Activated CD8-positive, alpha-beta T cell treated with anti-CD3 and anti-CD28 coated beads, Interleukin-2, amount 10 ng/mL, durations not matched to agents 7 days and 5 days (primary cell): ENCODE measurements around the gene CEP57L1. TPM values are rescaled to one million over a fixed set of nuclear protein-coding genes. Genes with fewer than 3 reads are reported as not detected.
"Not testable (repeated sequence)": the region's sequence is repeated elsewhere in the genome, so short reads cannot be mapped to it uniquely, and the experiment has no call there.

ENCODE experiments used
- ATAC-seq: fragments of 150-1000 bp; cut with Tn5 transposase; one replicate; pipeline ENCODE4 v1.10.0; 2021; ENCODE audit warnings: moderate library complexity
- CTCF ChIA-PET: fragments of 350-600 bp; sonication (Branson Sonifier 250); formaldehyde crosslinking; loops from one replicate; lab custom pipeline; 2021; ENCODE audit warnings: antibody characterized with exemption; lab: Charles Lee
- POLR2A ChIA-PET: fragments of 350-600 bp; sonication (Branson Sonifier 250); formaldehyde crosslinking; loops from one replicate; lab custom pipeline; 2021; ENCODE audit warnings: antibody characterized with exemption; lab: Charles Lee
- DNase-seq: peaks from one replicate; pipeline ENCODE4 v3.0.0-alpha.2; 2020
- H3K27ac Mint-ChIP-seq: one replicate; pipeline ENCODE4 v1.8.0; 2021; ENCODE audit warnings: mild to moderate bottlenecking, mixed read lengths
- H3K27me3 Mint-ChIP-seq: one replicate; pipeline ENCODE4 v1.8.0; 2021; ENCODE audit warnings: low read depth, mixed read lengths
- H3K36me3 Mint-ChIP-seq: one replicate; pipeline ENCODE4 v1.8.0; 2021; ENCODE audit warnings: low read depth, mixed read lengths
- H3K4me1 Mint-ChIP-seq: one replicate; pipeline ENCODE4 v1.8.0; 2021; ENCODE audit warnings: low read depth, mixed read lengths
- H3K4me3 Mint-ChIP-seq: one replicate; pipeline ENCODE4 v1.8.0; 2021; ENCODE audit warnings: mild to moderate bottlenecking, mixed read lengths
- H3K9me3 Mint-ChIP-seq: one replicate; pipeline ENCODE4 v1.8.0; 2022; ENCODE audit warnings: mixed read lengths; ENCODE audit not compliant: insufficient read depth
- total RNA-seq, 2 experiments: library from RNA; stranded (reverse); gene quantifications; one replicate each; pipeline ENCODE4 v1.2.3, GENCODE V29; 2021

CEP57L1 gene
- total RNA-seq, 2 experiments from 2014 or later: 25.2 to 25.3 TPM

- H3K27me3 Mint-ChIP-seq: no peaks in the 10 kb centered on the region
- ATAC-seq: no peak
- peak overlapping the region; percentile 86 for H3K4me3 Mint-ChIP-seq
- no peaks in the 10 kb centered on the region for H3K9me3 Mint-ChIP-seq
- POLR2A ChIA-PET: no interaction called here
- H3K4me1 Mint-ChIP-seq: peaks cover 35% of the 10 kb centered on the region
- no peak for DNase-seq
- H3K36me3 Mint-ChIP-seq: peaks cover 7% of the 10 kb centered on the region
- CTCF ChIA-PET: interaction anchor here (1.0 to 4.4 kb wide), 3 partner anchors 18 to 292 kb away, joined by 3 to 30 read pairs (median 5); no protein-coding TSS in a partner anchor
- no peak overlapping the region for H3K27ac Mint-ChIP-seq
Measured at GRCh38 chr6:109092074-109092473, 3.2 kb upstream of the CEP57L1 start.

- DNase-seq (peak; percentile 28), ATAC-seq (no peak)
- no peaks in the 10 kb centered on the region for H3K9me3 Mint-ChIP-seq
- H3K27ac Mint-ChIP-seq: peak overlapping the region; percentile 81
- H3K27me3 Mint-ChIP-seq: no peaks in the 10 kb centered on the region
- peaks cover 45% of the 10 kb centered on the region for H3K4me1 Mint-ChIP-seq
- ChIA-PET CTCF (interaction anchor here (0.8 to 4.4 kb wide), 11 partner anchors 9 to 946 kb away, joined by 3 to 30 read pairs (median 3); partner anchors contain the start of gene CD164), POLR2A (interaction anchor here (0.6 to 2.9 kb wide), 15 partner anchors 10 to 649 kb away, joined by 3 to 23 read pairs (median 5); partner anchors contain the start of genes ARMC2 and CD164)
- H3K4me3 Mint-ChIP-seq: peak overlapping the region; percentile 86
- H3K36me3 Mint-ChIP-seq: peaks cover 13% of the 10 kb centered on the region
Measured at GRCh38 chr6:109093732-109094415, 1.4 kb upstream of the CEP57L1 start.

GRCh38 chr6:109094416-109095035 lies 781 bp upstream of the CEP57L1 start, which contains the start of gene SESN1:
Gene SESN1, minus strand, starts transcription at chr6:109094846. Its CDS starts 773 bp downstream, at chr6:109094073.
- CTCF ChIA-PET: interaction anchor here (0.8 to 4.4 kb wide), 9 partner anchors 10 to 946 kb away, joined by 3 to 30 read pairs (median 3); partner anchors contain the start of gene CD164
- Mint-ChIP-seq H3K4me1 (peaks cover 50% of the 10 kb centered on the region), H3K27me3 (no peaks in the 10 kb centered on the region), H3K9me3 (no peaks in the 10 kb centered on the region), H3K36me3 (peaks cover 17% of the 10 kb centered on the region), H3K4me3 (peak within 1 kb of the TSS; percentile 86), H3K27ac (peak within 1 kb of the TSS; percentile 99)
- POLR2A ChIA-PET: interaction anchor here (0.6 to 2.9 kb wide), 20 partner anchors 11 to 649 kb away, joined by 3 to 23 read pairs (median 4); partner anchors contain the start of genes ARMC2 and CD164
- ATAC-seq (peak; percentile 83), DNase-seq (peak; percentile 92)

- ATAC-seq (no peak), DNase-seq (no peak)
- Mint-ChIP-seq H3K27me3 (no peaks in the 10 kb centered on the region), H3K4me3 (peak overlapping the region; percentile 86), H3K36me3 (peaks cover 19% of the 10 kb centered on the region), H3K4me1 (peaks cover 47% of the 10 kb centered on the region), H3K27ac (peak overlapping the region; percentile 99), H3K9me3 (no peaks in the 10 kb centered on the region)
- CTCF ChIA-PET: interaction anchor here (2.9 to 4.4 kb wide), 2 partner anchors 22 to 287 kb away, joined by 15 to 30 read pairs; partner anchors contain the start of gene CD164
- POLR2A ChIA-PET: interaction anchor here (0.8 to 2.9 kb wide), 8 partner anchors 12 to 346 kb away, joined by 3 to 23 read pairs (median 4); partner anchors contain the start of gene CD164
Measured at GRCh38 chr6:109095835-109096084, 453 bp downstream of the CEP57L1 start.

GRCh38 chr6:109096208-109096607 lies 901 bp downstream of the CEP57L1 start:
- POLR2A ChIA-PET: interaction anchor here (0.8 to 2.9 kb wide), 3 partner anchors 143 to 286 kb away, joined by 3 to 23 read pairs (median 10); partner anchors contain the start of gene CD164
- H3K36me3 Mint-ChIP-seq: peaks cover 22% of the 10 kb centered on the region
- H3K9me3 Mint-ChIP-seq: no peaks in the 10 kb centered on the region
- ATAC-seq (no peak), DNase-seq (no peak)
- no peaks in the 10 kb centered on the region for H3K27me3 Mint-ChIP-seq
- H3K4me1 Mint-ChIP-seq: peaks cover 46% of the 10 kb centered on the region
- peak overlapping the region; percentile 86 for H3K4me3 Mint-ChIP-seq
- CTCF ChIA-PET: interaction anchor here (0.6 to 4.4 kb wide), 3 partner anchors 22 to 287 kb away, joined by 3 to 30 read pairs (median 15); partner anchors contain the start of gene CD164
- peak overlapping the region; percentile 27 for H3K27ac Mint-ChIP-seq

- DNase-seq (no peak), ATAC-seq (no peak)
- Mint-ChIP-seq H3K27ac (no peak overlapping the region), H3K9me3 (no peaks in the 10 kb centered on the region), H3K36me3 (peaks cover 27% of the 10 kb centered on the region), H3K27me3 (no peaks in the 10 kb centered on the region), H3K4me3 (no peak overlapping the region), H3K4me1 (peaks cover 33% of the 10 kb centered on the region)
- ChIA-PET CTCF (interaction anchor here (1.2 kb wide), 1 partner anchor 286 kb away, joined by 3 read pairs; no protein-coding TSS in a partner anchor), POLR2A (no interaction called here)
Measured at GRCh38 chr6:109097661-109098060, 2.4 kb downstream of the CEP57L1 start.

GRCh38 chr6:109102762-109103161 lies 7.5 kb downstream of the CEP57L1 start:
- Mint-ChIP-seq H3K27me3 (no peaks in the 10 kb centered on the region), H3K27ac (no peak overlapping the region), H3K36me3 (peaks cover 21% of the 10 kb centered on the region), H3K9me3 (no peaks in the 10 kb centered on the region), H3K4me3 (no peak overlapping the region), H3K4me1 (peaks cover 8% of the 10 kb centered on the region)
- no peak for DNase-seq
- POLR2A ChIA-PET: no interaction called here
- CTCF ChIA-PET: no interaction called here
- no peak for ATAC-seq

GRCh38 chr6:109103942-109104341 lies 8.6 kb downstream of the CEP57L1 start:
- ATAC-seq: no peak
- Mint-ChIP-seq H3K4me3 (no peak overlapping the region), H3K36me3 (peaks cover 20% of the 10 kb centered on the region), H3K4me1 (peaks cover 4% of the 10 kb centered on the region), H3K27me3 (no peaks in the 10 kb centered on the region), H3K9me3 (no peaks in the 10 kb centered on the region), H3K27ac (no peak overlapping the region)
- DNase-seq: no peak
- ChIA-PET CTCF (no interaction called here), POLR2A (no interaction called here)

- H3K4me3 Mint-ChIP-seq: no peak overlapping the region
- CTCF ChIA-PET: no interaction called here
- no peak for ATAC-seq
- no peaks in the 10 kb centered on the region for H3K9me3 Mint-ChIP-seq
- H3K27me3 Mint-ChIP-seq: no peaks in the 10 kb centered on the region
- POLR2A ChIA-PET: no interaction called here
- H3K27ac Mint-ChIP-seq: no peak overlapping the region
- DNase-seq: no peak
- peaks cover 16% of the 10 kb centered on the region for H3K36me3 Mint-ChIP-seq
- no peaks in the 10 kb centered on the region for H3K4me1 Mint-ChIP-seq
Measured at GRCh38 chr6:109104512-109104911, 9.2 kb downstream of the CEP57L1 start.

- Mint-ChIP-seq H3K4me3 (no peak overlapping the region), H3K27ac (no peak overlapping the region), H3K4me1 (peaks cover 2% of the 10 kb centered on the region), H3K27me3 (no peaks in the 10 kb centered on the region), H3K9me3 (no peaks in the 10 kb centered on the region), H3K36me3 (peaks cover 22% of the 10 kb centered on the region)
- ChIA-PET CTCF (interaction anchor here (1.4 kb wide), 1 partner anchor 278 kb away, joined by 6 read pairs; no protein-coding TSS in a partner anchor), POLR2A (no interaction called here)
- no peak for ATAC-seq
- no peak for DNase-seq
Measured at GRCh38 chr6:109105681-109106080, 10.4 kb downstream of the CEP57L1 start.

GRCh38 chr6:109109663-109110062 lies 14.4 kb downstream of the CEP57L1 start:
- ATAC-seq, POLR2A ChIA-PET, H3K27me3 Mint-ChIP-seq, H3K4me3 Mint-ChIP-seq, H3K4me1 Mint-ChIP-seq, H3K27ac Mint-ChIP-seq, DNase-seq, H3K9me3 Mint-ChIP-seq: not testable (repeated sequence)
- H3K36me3 Mint-ChIP-seq: peaks cover 14% of the 10 kb centered on the region
- CTCF ChIA-PET: interaction anchor here (0.7 kb wide), 1 partner anchor 584 kb away, joined by 3 read pairs; no protein-coding TSS in a partner anchor
